Measurements from ENCODE around the gene MEIS1.

MEIS1 gene

DNA sequence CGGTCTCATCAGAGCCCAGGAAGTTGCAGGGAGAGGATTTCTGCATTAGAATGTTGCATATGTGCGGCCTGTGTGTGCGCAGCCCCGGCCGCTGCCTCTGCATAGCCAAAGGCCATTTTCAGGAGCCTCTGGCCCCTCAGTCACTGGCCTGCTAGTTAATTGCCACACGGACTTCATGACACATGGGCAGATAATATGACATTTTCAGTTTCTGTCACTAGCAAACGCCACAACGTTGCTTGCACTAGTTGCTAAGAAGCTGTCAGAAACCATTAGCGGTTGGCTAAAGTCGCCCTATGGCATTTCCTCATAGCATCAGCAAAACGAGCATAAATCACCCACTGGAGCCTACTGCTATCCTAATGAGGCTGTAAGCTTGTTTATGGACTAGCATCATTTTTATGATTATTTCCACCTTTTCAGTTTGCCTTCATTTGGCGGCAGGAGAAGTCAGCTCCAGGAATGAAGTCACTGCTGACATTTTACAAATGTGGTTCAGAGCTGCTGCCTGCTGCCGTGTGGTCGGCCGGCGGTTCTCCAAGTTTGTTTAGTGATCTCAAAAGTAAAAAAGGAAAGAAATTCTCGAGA is 73.7 kb downstream of the MEIS1 start:
- no peak for DNase-seq (ENCODE audit: low read depth)

DNA sequence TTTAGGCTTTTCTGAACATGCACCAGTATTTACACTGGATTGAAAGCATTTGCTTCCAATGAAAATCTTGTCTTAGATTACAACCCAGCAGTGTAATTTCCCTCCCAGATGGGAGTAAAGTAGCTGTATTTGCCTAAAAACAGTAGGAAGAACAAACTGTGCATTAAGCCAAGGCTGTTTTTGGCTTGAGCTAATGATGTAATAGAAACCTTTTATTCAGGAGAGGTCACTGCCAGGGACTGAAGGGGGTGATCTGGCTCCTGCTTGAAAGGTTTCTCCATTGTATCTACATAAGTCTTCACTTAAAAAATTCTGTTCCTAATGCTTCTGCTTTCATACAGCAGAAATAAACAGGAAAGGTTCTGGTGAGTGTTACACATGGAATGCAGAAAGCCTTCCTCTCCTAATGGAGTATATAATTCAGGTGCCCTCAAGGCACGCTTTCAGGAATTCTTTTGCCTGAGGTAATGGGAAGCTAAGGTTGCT is 74.4 kb downstream of the MEIS1 start:
- DNase-seq (ENCODE audit: low read depth) = no peak

DNA sequence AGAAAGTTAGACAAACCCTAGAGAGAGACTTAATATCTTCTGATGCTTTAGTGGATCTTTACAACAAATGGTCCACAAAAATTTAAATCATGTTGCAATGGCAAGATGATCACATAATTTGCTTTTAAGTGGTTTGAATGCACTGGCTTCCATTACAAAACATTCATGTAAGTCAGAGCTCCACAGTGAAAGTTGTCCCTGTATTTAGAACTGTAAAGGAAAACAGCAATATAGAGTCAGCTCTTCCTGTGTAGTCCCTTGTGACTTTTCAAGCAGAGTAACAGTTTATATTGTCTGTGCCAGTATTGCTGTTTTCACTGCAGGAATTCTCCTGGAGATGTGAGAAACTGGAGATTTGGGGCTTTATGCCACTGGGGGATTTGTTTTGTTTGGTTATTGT is 77.7 kb downstream of the MEIS1 start:
- DNase-seq (ENCODE audit: low read depth) = no peak

DNA sequence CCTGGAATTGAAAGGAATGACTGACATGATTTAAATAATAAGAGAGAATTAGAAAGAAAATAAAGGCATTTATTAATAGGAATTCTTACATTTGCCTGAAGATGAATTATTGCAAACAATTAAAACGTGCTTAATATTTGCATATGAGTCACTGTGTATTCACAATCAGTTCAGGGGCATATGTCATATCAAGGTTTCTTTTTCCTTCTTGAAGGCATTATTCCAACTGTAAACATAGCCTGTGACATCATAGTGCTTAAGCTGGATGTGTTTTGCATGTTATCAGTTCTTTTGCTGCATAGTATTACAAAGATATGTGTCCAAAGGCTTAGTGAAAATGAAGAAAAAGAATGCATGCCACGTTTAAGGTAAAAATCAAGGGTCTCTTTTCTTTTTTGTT is 80.8 kb downstream of the MEIS1 start:
- no peak for DNase-seq (ENCODE audit: low read depth)

DNA sequence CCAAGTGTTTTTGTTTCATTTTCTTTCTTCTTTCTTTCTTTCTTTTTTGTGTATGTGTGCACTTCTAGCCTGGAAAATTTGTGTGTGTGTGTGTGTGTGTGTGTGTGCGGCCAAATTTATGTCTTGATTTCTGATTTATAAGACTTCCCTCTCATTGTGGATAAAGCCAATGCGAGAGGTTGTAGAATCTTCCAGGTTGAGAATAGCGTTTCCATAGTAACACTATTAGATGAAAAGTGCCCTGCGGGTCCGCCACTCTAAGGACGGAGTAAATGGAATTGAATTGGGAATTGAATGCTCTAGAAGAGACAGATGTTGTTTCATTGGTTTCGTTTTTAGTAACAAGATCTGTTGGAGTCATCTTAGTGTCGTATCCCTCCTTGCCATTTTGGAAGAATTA is 81.6 kb downstream of the MEIS1 start:
- no peak for DNase-seq (ENCODE audit: low read depth)

DNA sequence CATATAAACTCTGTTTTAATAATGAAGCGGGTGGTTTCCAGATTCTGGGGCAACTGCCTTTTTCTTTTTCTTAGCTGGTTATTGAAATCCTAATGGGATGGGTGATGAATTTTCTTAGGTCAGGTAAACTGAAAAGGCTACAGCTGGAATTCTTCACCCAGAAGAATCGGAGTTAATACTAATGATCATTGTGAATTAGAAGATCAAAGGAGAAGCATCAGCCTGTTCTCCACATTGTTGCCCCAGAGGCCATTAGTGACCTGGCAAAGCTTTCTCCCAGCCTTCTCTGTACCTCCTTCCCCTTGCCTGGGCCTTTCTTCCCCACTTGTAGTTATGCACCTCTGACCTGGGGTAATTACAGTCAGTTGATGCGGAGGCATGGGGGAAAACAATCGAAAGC is 82.8 kb downstream of the MEIS1 start:
- no peak for DNase-seq (ENCODE audit: low read depth)

DNA sequence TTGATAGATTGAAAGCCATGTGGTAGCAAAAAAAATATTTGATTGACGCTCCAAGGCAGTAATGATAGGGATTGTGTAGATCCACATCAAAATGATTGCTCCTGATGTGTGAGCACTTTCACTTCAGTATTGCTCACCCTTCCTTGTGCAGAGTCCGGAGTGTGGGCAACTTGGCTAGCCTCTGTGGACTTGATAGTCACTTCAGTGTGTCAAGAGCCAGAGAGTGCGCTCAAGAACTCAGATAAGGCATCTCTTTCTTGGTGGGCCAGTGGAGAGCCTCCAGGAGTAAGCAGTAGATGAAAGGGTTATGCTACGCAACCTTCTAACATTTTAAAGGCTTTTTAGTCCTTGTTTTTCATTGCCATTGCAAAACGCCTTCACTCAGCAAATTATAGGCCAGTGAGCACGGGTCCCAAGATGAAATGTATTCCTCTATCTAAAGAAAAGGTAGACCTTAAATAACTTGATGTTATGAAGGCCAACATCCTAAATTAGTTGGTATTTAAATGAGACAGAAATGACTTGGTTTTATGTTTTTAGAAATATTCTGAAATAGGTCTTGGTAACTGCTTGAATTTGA is 84.4 kb downstream of the MEIS1 start:
- no peak for DNase-seq (ENCODE audit: low read depth)

DNA sequence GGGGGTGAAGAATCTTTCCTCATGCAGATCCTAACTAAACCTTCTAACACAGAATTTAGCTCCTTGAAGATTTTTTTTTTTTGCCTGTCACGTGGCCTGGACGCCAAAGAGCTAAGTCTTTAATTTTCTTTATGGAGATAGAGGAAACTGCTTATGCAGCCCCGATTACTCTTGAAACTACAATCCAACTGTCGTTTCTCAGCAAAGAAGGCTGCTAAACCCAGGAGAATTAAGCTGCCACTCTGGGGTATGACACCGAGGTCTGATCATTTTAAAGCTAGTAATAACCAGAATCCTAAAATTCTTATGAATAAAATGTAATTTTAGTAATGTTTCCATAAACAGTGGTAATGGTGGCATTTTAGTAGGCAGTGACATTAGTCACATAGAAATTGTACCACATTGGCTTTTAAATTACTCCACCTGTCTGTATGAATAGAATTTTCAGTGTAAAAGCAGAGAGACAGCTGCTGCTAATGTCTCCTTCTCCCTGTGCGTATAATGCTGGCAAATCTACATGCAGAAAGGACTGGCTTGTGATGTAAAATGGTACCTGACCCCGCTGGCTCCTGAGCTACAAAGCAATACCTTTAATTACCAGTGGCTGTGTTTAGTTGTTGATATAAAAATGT is 86.5 kb downstream of the MEIS1 start:
- no peak for DNase-seq (ENCODE audit: low read depth)

DNA sequence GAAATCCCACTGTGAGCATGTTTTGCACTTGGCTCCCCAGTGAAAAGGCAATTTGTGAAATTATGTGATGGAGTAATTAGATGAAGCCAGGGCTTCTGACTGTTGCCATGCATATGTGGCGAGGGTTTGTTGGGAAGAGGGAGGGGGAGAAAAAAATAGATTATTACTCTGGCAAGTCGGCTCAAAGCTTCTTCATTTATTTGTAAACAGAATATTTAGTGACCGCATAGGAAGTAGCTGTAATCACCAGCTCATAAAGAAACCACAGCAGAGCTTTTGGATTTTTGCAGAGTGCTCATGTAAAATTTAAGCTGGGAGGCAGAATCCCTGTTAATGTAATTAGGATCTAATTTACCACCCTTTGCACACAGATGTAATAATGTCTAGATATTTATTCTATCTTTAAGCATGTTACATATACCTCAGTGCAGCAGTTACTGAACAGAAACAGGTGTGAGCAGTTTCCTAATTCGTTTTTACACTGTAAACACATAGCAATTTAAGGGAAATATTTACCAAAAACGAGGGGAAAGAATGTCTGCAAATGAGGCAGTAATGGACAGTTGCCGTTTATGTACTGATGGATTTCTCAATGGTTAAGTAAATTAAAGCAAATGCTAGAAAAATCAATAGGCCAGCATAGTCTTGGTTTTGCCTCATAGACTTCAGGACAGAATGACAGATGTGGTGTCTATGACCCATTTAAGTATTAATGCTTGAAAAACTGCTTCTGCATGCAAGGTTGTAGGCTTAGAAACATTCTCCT is 87.9 kb downstream of the MEIS1 start:
- DNase-seq (ENCODE audit: low read depth) = no peak

DNA sequence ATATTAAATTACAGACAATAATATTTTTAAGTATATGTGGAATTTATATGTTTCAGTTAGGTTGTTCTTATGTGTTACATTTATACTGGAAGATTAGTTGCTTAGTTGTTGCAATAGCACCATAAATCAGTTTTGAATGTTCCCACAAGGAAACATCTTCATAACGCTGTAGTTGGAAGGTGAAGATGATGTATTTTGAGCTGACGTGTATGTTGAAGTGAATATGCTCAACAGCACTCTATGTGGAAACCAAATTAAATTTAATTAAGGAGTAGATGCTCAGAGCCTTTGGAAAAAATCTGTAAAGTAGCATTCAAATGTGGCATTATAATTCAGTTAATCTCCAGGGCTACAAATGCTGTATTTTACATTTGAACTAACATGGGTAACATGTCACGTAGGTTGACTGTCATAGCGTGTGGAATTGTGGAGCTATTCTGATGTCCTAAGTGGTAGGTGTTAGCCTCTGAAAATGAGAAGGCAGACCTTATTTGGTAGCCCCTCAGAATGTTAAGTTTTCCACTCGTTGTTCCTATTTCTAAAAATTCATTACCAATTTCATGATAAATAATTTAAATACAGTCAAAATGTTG is 88.5 kb downstream of the MEIS1 start:
- DNase-seq (ENCODE audit: low read depth) = no peak

DNA sequence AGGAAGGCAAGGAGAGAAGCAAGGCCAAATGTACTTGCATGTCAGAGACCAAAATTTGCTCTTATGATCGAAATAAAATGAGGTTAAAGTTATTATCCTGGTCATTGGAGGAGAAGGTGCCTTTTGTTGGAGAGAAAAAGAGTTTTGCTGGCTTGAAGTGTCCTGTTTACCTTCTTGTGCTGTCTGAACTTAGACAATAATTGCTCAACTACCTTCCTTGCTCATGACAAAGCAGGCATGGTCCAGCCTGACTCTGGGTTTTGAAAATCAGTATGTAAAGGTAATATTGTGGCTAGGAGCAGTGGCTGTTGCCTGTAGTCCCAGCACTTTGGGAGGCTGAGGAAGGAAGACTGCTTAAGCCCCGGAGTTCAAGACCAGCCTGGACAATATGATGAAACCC is 89.1 kb downstream of the MEIS1 start:
- no peak for DNase-seq (ENCODE audit: low read depth)

DNA sequence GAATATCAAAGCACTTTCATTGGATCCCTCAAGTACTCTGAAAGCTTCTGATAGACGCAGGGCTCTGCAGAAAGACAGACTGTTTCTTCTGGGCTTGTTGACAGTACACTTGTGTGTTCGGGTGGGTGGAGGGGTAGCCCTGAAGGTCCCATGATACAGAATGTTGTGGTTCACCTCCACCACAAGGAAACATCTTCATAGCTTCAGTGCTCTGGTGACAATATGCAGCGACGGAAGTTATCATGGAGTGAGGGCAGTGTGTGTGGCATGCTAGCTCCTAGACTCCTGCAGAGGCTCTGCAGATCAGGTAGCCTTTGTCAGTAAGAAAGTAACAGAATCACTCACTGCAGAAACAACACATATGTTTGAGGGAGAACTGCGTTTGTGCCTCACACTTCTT is 90.7 kb downstream of the MEIS1 start:
- DNase-seq (ENCODE audit: low read depth) = no peak

DNA sequence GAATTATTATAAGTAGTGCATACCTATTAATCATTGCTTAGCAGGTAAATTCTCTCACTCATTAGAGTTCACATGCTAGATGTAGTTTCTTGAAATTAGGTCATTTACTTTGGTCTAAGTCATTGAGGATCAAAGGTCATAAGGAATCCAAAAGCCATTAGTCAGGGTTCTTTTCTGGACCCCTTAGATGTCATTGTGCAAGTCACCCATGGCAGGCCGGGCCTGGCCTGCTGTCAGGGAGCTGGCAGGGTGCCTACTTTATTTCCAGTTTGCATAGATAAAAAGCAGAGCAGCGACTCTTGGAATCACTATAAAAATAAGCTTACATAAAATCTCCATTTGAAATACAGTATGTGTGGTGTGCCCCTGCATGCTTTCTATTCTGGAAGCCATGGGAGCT is 91.3 kb downstream of the MEIS1 start:
- DNase-seq (ENCODE audit: low read depth) = no peak

DNA sequence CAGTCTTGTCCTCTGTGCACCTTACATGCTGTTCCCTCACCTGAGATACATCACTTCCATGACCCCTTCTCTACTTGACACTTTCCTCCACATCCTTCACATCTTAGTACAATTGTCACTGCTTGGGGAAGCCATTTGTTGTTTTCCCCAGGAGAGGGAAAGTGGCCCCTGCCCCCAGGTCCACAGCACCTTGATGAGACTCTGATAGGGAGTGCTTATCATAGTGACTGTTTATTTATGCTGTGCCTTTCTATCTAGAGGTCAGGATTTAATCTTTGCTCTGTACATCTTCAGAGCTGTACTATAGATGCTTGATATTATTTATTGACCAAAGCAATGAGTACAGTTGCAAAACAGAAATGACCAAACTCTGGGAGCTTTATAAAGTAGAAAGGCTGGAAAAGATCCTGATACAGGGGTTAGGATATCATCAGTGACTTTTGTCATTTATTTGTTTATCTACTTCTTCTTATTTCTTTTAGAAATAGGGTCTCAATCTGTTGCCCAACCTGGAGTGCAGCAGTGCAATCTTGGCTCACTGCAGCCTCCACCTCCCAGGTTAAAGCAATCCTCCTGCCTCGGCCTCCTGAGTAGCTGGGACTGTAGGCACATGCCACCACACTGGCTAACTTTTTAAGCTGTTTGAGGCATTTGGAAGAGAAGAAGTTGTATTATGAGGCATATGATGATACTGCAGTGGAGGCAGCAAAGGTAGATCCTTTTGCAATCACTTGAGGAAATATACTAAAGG is 94.2 kb downstream of the MEIS1 start:
- no peak for DNase-seq (ENCODE audit: low read depth)

DNA sequence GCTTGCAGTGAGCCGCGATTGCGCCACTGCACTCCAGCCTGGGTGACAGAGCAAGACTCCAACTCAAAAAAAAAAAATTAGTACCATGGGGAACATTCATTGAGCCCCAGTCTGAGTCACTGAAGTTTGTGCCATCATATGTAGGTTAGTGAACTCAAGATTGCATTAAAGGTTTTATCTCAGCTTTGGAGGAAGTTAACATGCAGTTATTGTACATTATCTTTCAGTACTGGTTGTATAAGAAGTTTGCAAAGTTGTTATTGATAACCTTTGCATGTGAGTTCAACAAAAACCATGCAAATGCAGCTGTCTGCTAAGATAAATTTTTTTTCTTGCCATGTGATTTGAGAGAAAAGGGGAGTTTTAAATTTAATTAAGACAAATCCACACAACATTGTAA is 95.7 kb downstream of the MEIS1 start:
- DNase-seq (ENCODE audit: low read depth) = no peak

DNA sequence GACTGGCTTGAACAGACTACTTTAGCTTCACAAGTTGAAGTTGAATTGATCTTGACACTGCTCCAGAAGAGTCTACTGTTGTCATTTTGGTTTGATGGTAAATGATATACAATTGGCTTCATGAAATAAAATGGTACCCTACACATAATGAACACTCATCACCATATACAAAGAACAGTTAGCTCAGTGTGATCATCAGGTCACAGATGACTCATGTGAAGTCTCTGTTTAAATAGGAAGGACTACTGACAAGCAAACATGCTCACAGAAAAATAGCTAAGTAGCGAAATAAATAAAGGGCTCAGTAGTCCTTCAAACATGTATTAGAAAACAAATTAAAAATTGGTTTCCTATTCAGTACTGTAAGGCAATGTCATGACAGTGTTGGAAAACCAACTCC is 96.2 kb downstream of the MEIS1 start:
- no peak for DNase-seq (ENCODE audit: low read depth)

DNA sequence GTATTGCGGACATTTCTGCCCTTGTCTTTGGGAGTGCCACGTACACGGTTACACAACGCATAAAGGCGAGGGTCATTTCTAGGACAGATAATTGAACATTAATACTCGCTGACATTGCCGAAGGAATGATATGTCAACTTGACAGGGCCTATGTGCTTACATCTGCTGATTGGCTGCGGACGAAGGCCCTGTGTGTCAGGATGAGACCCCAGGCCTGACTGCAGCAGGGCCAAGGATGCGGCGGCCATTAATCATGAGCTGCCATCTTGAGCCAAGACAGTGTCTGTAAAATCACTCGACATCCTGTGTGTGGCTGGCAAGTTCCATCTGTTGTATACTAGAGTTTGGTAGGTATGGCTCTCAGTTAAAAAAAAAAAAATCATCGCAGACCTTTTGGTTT is 96.6 kb downstream of the MEIS1 start:
- DNase-seq (ENCODE audit: low read depth) = no peak

DNA sequence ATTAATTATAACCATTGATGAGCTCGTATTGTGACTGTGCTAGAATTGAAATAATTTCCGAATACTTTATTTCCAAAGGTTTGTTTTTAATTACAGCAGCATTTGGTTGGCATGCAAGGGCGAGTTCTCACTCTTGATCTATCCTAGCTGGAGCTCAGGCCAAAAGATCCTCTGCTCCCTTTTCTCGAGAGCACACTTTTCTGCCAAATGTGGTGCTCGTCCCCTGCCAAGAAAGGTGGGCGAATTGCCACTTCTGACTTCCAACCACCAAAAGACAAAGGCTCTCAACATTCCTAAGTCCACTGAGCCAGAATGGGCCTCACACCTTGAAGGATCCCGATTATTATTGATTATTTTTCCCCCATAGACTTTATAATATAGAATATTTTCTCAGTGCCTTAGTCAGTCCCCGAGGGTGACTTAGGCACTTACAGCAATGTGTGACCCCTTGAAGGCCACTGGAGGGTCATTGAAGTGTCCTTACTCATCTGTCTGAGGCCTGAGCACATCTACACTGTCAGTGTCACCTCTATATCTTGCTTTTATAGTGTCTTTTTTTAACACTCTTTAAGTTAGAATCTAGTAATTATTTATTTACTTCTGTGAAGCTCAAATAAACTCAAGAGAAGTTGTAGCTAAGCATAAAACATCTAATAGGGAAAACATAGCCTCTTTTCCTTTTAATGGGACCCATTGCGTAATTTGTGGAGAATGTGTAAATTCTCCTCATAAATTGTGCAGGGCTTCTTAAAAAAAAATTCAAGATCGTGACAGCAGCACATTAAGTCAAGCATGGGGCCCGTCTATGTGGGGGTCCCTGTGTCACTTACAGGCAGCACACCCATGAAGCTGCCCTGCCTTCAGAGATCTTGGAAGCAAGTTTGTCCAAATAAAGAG is 98.3 kb downstream of the MEIS1 start:
- no peak for DNase-seq (ENCODE audit: low read depth)

DNA sequence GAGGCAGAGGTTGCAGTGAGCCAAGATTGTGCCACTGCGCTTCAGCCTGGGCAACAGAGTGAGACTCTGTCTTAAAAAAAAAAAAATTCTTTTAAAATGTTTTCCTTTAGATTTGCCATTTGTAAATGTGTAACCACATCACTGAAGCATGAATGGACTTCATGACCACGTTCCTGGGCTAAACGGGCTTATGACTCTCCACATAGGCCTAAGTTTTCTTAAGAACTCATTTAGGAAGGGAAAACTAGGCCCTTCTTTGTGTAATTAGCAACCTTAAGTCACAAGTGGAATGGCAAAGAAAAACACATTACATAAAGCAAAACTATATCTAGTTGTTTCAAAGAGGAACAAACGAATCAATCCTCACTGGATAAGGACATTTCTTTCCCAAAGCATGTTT is 99.5 kb downstream of the MEIS1 start:
- DNase-seq (ENCODE audit: low read depth) = no peak

DNA sequence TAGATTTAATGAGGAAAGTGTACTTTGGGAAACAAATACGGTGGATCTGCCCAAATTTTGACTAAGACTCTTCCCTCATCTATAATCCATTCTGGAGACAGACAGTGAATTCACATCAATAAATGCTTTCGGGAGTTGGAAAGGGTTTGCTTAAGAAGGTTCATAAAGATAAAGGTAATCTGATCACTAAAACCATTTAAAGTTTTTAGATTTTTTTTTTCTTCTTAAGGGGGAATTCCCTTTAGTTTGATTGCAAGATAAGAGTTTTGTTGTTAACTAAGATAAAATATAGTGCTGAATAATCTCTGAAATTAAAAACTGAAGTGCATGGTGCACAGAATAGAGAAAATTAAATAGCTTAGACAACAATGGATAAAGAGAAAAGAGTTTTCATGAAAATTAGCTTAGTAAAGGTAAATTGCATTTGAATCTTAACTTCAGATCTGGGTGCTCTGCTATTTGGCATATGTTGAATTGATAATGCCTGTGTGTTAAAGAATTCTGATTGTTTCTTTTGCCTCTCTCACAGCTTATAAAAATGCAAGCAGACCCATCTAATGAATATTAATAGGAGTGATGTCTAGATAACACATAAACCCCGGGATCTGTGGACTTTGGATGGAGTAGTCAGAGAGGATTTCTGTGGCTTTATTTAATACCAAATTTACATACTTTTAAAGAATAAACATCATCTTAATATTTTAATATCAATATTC is 100.8 kb downstream of the MEIS1 start:
- no peak for DNase-seq (ENCODE audit: low read depth)

Data from activated T-cell treated with anti-CD3 and anti-CD28 coated beads for 1 hour (primary cell).